Gastroesophageal sphincter (tissue), 3 donors: Measurements from ENCODE around the gene SMAD6.

Experiments used
- CTCF ChIP-seq, 4 experiments: fragments of 200-600 bp in 2 of 4; fragments of 450-650 bp in 2 of 4; sonication (generic) in 1 of 4; IDR thresholded peaks; one replicate each; pipeline ENCODE4 v1.5.1; 2017 to 2019; ENCODE audit warnings: antibody characterized with exemption in 4 of 4, mild to moderate bottlenecking in 2 of 4, moderate library complexity in 2 of 4
- POLR2A ChIP-seq, 2 donors: fragments of 450-650 bp; IDR thresholded peaks; one replicate each; pipeline ENCODE4 v1.6.1; 2017; ENCODE audit warnings: antibody characterized with exemption in 2 of 2, mild to moderate bottlenecking in 2 of 2, moderate library complexity in 1 of 2
- POLR2AphosphoS5 ChIP-seq: sonication (generic); formaldehyde crosslinking; IDR thresholded peaks from one replicate; pipeline ENCODE4 v1.6.1; 2017; ENCODE audit warnings: antibody characterized with exemption

- TF ChIP-seq CTCF (IDR thresholded peaks at IDR 0.05): no peak
- TF ChIP-seq POLR2AphosphoS5: no peak
- no peak for TF ChIP-seq POLR2A (IDR thresholded peaks at IDR 0.05)
These were observed 2.7 kb downstream of the SMAD6 start for GRCh38 chr15:66704803-66705153.
